Left ventricle myocardium inferior (tissue), 1 donor: ENCODE data around the gene TST. TPM values are rescaled to one million over a fixed set of nuclear protein-coding genes. Genes with fewer than 3 reads are reported as not detected.

Experiments used
- DNase-seq: peaks from one replicate; pipeline ENCODE4 v3.0.0-alpha.2; 2020
- H3K27ac ChIP-seq: fragments of 200-600 bp; replicated peaks from 2 replicates; pipeline ENCODE4 v1.8.0; 2021
- H3K27me3 ChIP-seq: fragments of 200-600 bp; 2 replicates; pipeline ENCODE4 v1.8.0; 2021; ENCODE audit warnings: low read depth
- H3K36me3 ChIP-seq: fragments of 200-600 bp; 2 replicates; pipeline ENCODE4 v1.8.0; 2021
- H3K4me1 ChIP-seq: fragments of 200-600 bp; 2 replicates; pipeline ENCODE4 v1.8.0; 2021
- H3K4me3 ChIP-seq: fragments of 200-600 bp; 2 replicates; pipeline ENCODE4 v1.8.0; 2021; ENCODE audit warnings: mild to moderate bottlenecking, moderate library complexity
- H3K9me3 ChIP-seq: fragments of 200-600 bp; replicated peaks from 2 replicates; pipeline ENCODE4 v1.8.0; 2021
- intact Hi-C: fragments of 100-400 bp; cut with micrococcal nuclease; formaldehyde crosslinking; loops from one replicate; pipeline ENCODE4 v1.11.0; 2022
- total RNA-seq: library from RNA; stranded (reverse); fragmentation: NEBNext Ultra II Directional; extraction: Animal tissue kit (Norgen Biotek cat#: 25700); gene quantifications from one replicate; pipeline ENCODE4 v1.2.1, GENCODE V29; 2021
- TF ChIP-seq, protein P1 (sequence below): fragments of 200-600 bp; IDR thresholded peaks from 2 replicates; pipeline ENCODE4 v1.8.0; 2021; ENCODE audit warnings: antibody characterized with exemption, mild to moderate bottlenecking, borderline replicate concordance
- donor health status: DM: no; HTN: yes; CAD: no; lungs with severe emphysema.

TST gene
- total RNA-seq, 1 donor from 2014 or later = 39.8 TPM

DNA sequence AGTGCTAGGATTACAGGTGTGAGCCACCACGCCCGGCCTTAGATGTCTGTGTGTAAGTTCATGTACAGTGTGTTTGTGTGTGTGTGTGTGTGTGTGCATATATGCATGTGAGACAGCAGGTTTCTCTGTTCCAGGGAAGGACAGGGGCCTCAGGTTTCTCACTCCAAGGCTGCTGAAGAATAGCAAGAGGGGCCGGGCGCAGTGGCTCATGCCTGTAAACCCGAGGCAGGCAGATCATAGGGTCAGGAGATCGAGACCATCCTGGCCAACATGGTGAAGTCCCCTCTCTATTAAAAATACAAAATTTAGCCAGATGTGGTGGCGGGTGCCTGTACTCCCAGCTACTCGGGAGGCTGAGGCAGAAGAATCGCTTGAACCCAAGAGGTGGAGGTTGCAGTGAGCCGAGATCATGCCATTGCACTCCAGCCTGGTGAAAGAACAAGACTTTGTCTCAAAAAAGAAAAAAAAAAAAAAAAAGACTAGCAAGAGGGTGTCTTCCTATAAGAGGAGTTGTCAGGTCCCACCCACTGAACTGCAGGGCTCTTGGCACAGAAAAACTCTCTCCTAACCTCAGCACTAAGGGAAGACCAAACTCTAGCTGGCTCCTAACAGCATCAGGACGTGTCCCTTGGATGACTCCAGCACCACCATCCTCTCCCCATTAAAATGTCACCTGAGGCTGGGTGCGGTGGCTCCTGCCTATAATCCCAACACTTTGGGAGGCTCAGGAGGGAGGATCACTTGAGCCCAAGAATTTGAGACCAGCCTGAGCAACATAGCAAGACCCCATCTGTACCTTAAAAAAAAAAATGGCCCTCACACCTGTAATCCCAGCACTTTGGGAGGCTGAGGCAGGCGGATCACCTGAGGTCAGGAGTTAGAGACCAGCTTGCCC is 40.0 kb downstream of the TST start:
- Histone ChIP-seq H3K36me3 (no peaks in the 10 kb centered on the region), H3K4me3 (no peak overlapping the region), H3K27ac (no peak overlapping the region), H3K27me3 (peaks cover 29% of the 10 kb centered on the region), H3K4me1 (peaks cover 10% of the 10 kb centered on the region), H3K9me3 (no peaks in the 10 kb centered on the region)
- intact Hi-C loops = no loop called here
- no peak for DNase-seq
- TF ChIP-seq, protein P1, sequence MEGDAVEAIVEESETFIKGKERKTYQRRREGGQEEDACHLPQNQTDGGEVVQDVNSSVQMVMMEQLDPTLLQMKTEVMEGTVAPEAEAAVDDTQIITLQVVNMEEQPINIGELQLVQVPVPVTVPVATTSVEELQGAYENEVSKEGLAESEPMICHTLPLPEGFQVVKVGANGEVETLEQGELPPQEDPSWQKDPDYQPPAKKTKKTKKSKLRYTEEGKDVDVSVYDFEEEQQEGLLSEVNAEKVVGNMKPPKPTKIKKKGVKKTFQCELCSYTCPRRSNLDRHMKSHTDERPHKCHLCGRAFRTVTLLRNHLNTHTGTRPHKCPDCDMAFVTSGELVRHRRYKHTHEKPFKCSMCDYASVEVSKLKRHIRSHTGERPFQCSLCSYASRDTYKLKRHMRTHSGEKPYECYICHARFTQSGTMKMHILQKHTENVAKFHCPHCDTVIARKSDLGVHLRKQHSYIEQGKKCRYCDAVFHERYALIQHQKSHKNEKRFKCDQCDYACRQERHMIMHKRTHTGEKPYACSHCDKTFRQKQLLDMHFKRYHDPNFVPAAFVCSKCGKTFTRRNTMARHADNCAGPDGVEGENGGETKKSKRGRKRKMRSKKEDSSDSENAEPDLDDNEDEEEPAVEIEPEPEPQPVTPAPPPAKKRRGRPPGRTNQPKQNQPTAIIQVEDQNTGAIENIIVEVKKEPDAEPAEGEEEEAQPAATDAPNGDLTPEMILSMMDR = no peak

DNA sequence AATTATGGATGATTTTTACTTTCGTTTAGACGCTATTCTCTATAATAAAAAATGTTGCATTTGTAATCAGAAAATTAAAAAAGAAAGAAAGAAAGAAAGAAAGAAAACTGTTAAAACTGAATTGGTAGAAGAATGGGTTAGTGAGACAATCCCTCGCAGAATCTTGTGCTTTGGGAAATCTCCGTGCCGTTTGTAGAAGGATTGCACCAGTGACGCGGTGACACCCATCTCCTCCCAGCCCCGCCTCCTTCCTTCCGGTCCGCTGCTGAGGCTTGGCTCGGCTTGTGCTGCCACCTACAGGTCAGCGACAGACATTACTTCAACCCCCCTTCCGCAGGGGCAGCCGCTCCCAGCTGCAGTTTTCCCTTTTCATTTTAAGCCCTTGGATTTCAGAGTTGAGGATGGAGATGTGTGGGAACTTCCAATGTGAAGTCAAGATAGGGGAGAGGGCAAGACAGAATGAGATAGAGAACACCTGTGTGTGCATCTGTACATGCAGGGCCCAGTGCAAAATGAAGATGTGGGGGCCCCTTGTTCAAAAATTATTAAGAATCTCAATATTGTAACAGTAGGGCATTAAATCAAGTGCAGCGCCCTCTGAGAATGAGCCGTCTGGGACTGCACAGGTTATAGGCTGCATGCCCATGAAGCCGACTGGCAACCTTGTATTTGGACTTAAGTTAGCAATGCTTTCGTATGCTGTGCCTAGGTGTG is 41.1 kb downstream of the TST start:
- intact Hi-C loops = no loop called here
- Histone ChIP-seq H3K36me3 (no peaks in the 10 kb centered on the region), H3K9me3 (no peaks in the 10 kb centered on the region), H3K4me3 (peak overlapping the region; percentile 61), H3K27me3 (peaks cover 17% of the 10 kb centered on the region), H3K4me1 (peaks cover 10% of the 10 kb centered on the region), H3K27ac (no peak overlapping the region)
- TF ChIP-seq, protein P1 = peak; percentile 99
- peak; percentile 90 for DNase-seq

DNA sequence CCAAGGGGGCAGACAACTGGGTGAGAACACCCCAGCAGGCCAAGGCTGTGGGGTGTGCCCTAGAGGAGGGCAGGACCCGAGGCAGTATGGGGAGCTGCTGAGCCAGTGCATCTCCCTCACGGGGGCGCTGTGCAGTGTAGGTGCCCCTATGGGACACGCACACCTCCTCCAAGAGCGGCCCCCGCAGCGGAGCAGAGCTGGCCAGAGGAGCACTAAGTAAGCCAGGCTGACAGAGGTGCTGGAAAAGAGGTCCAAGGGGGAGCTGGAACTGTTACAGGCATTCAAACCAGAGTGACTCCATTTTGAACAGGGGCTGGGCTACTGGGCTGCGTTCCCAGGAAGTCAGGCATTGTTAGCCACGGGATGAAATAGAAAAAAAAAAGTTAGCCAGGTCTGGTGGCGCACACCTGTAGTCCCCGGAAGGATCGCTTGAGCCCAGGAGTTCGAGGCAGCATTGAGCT is 41.8 kb downstream of the TST start:
- TF ChIP-seq, protein P1 = peak; percentile 34
- peak; percentile 48 for DNase-seq
- intact Hi-C loops = no loop called here

DNA sequence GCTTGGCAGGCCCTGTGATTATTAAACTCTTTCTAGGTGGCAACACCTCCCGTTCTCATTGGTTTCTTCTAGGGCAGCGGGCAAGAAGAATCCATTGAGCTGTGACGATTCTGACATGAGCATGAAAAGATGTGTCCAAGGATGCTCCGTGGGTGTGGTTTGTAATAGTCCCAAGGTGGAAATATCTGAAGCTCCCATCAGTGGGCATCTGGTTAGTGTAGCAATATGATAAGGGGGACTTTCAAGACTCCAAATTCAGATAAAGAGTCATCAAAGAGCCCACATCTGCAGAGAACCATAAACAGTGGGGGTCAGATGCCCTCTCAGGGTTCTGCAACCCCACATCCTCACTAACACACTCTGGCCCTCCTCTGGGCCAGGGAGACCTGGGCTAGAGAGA is 42.6 kb downstream of the TST start:
- intact Hi-C loops = no loop called here
- no peaks in the 10 kb centered on the region for H3K9me3 ChIP-seq
- TF ChIP-seq, protein P1 = no peak
- no peak for DNase-seq
- peaks cover 3% of the 10 kb centered on the region for H3K27me3 ChIP-seq
- no peak overlapping the region for H3K4me3 ChIP-seq
- H3K36me3 ChIP-seq = no peaks in the 10 kb centered on the region
- peaks cover 10% of the 10 kb centered on the region for H3K4me1 ChIP-seq
- H3K27ac ChIP-seq = no peak overlapping the region

More for the DNA sequence above, 41.8 kb downstream of the TST start:
- H3K36me3 ChIP-seq = no peaks in the 10 kb centered on the region
- H3K27me3 ChIP-seq = peaks cover 11% of the 10 kb centered on the region
- H3K9me3 ChIP-seq = no peaks in the 10 kb centered on the region
- H3K27ac ChIP-seq = no peak overlapping the region
- H3K4me1 ChIP-seq = peaks cover 10% of the 10 kb centered on the region
- peak overlapping the region; percentile 61 for H3K4me3 ChIP-seq

DNA sequence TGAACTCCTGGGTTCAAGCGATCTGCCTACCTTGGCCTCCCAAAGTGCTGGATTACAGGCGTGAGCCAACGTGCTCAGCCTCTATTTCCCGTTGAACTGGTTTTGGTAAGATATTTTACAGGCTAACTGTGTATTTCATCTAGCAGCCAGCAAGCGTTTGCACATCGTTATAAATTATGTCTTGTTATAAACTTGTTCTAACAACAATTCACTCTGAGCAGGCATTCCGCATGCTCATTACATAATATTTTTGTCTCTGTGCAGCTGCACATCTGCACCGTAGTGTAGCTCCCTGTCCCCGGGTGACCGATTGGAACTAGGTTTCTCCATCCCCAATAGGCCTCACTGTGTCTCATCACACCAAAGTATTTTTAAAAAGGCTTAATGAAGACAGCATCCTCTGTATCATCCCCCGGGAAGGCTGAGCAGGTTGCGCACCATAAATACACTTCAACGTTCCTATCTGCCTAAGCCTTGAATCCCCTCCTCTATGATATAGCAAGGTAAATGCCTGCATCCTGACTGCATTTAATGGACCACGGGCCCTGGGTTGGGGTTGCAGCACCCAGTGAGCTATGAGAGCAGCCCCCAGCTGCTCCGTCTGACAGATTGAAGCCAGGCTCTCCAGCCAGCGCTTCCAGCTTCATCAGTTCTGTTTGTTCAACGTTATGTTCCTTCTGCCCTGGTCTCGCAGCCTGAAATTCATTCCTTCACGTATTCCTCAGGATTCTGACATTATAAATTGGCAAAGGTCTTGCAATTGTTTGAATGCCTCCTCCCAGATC is 47.7 kb downstream of the TST start:
- no peaks in the 10 kb centered on the region for H3K4me1 ChIP-seq
- TF ChIP-seq, protein P1 = no peak
- H3K4me3 ChIP-seq = no peak overlapping the region
- DNase-seq = no peak
- no peaks in the 10 kb centered on the region for H3K36me3 ChIP-seq
- intact Hi-C loops = no loop called here
- no peak overlapping the region for H3K27ac ChIP-seq
- peaks cover 4% of the 10 kb centered on the region for H3K27me3 ChIP-seq
- no peaks in the 10 kb centered on the region for H3K9me3 ChIP-seq
